GM12891 (cell line): ENCODE data around the gene CTPS1.
A peak's percentile ranks its signal among the peaks of the same experiment; 100 is the strongest.

ENCODE experiments used
- POLR2A ChIP-seq: IDR thresholded peaks from 2 replicates; pipeline ENCODE4 v1.6.1; 2011; ENCODE audit warnings: low read depth, low read length, control low read depth
- POLR2AphosphoS5 ChIP-seq: IDR thresholded peaks from 2 replicates; pipeline ENCODE4 v1.6.1; 2011; ENCODE audit warnings: low read depth, low read length, control low read depth
- POU2F2 ChIP-seq: IDR thresholded peaks from 2 replicates; pipeline ENCODE4 v1.6.1; 2011; ENCODE audit warnings: low read depth, mild to moderate bottlenecking, control low read depth, low read length, moderate library complexity

- TF ChIP-seq POLR2A (no peak), POU2F2 (no peak), POLR2AphosphoS5 (peak; percentile 64; the same call in 1 of the 2 replicates)
Measured at GRCh38 chr1:41019353-41019745, 39.9 kb downstream of the CTPS1 start.
